Myocyte (in vitro differentiated cells): ENCODE results near the gene WWOX. TPM values are rescaled to one million over a fixed set of nuclear protein-coding genes. Genes with fewer than 3 reads are reported as not detected.
A peak's percentile ranks its signal among the peaks of the same experiment; 100 is the strongest.

Source experiments
- DNase-seq: peaks from one replicate; pipeline ENCODE4 v3.0.0-alpha.2; 2012; ENCODE audit warnings: low read depth
- total RNA-seq: library from RNA; depleted of rRNA; stranded (reverse); fragments of >200 nt; gene quantifications from 2 replicates; pipeline ENCODE4 v1.2.3, GENCODE V29; 2014

WWOX gene
- total RNA-seq, 1 donor from 2014 or later: 12.5 TPM

DNA sequence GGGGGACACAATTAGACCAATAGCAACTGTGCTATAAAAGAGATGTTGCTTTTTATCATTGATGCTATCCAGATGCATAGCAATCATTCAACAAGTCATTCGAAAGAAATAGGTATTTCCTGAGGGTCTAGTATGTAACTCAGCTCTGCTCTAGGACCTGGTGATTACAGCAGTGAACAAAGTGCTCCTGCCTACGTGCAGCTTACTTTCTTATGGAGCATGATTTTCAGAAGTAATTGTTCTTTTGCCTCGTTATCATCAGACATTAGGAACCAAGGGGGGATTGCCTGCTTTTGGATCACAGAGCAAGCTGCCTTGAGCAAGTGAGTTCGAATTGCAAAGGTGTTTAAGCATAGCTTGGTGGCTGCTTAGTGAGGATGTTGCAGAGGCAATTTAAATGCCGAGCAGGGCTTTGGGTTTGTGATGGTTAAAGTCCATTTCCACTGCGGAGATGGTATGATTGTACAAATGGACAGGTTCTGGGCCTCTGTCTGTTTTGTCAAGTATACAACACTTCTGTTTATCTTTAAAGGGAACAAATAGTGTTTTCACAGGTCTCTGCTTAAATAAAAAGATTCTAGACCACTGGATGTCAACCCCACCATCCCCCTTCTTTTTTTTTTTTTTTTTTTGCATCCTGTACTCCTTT, 41.5 kb downstream of the WWOX start:
- no peak for DNase-seq

DNA sequence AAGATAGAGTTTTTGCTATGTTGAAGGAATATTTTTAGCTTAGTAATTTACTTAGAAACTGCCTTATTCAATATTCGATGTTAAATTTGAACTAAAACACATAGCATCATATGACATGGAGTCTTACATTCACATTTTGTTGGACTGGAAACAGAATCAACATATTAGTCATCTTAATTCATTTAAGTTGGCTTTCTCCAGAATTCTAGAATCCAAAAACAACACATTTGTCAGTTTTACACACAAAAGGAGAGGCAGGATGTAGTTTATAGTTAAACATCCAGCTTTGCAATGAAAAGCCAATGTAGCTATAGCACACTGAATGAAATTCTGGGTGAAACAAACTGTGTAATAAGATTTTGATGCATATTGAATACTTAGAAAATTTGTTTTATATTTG, 43.3 kb downstream of the WWOX start:
- no peak for DNase-seq

- no peak for DNase-seq
Observed at GRCh38 chr16:78146807-78147206, 47.4 kb downstream of the WWOX start.

DNA sequence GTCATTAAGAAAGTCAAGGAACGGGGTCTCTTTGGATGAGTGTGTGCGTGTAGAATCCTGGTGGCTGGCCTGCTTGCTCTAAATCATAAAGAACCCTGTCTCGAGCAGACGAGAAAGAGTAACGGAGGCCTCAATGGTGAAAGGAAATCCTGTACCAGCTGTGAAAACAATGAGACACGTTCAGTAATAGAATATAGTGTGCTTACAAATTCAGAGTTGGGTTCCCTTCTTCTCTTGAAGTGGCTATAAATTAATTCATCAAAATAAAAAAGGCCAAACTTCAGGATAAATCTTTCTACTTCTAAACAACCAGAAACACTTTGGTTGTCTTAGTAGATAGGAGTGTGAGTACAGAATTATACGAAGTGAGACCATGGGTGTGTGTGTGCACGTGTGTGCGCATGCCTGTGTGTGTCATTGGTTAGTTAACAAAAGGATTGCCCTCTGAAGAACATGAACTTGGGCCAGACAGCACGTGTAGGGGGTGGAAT, 48.5 kb downstream of the WWOX start:
- peak; percentile 37 for DNase-seq

- DNase-seq: no peak
Observed at GRCh38 chr16:78150233-78150632, 50.8 kb downstream of the WWOX start.

DNA sequence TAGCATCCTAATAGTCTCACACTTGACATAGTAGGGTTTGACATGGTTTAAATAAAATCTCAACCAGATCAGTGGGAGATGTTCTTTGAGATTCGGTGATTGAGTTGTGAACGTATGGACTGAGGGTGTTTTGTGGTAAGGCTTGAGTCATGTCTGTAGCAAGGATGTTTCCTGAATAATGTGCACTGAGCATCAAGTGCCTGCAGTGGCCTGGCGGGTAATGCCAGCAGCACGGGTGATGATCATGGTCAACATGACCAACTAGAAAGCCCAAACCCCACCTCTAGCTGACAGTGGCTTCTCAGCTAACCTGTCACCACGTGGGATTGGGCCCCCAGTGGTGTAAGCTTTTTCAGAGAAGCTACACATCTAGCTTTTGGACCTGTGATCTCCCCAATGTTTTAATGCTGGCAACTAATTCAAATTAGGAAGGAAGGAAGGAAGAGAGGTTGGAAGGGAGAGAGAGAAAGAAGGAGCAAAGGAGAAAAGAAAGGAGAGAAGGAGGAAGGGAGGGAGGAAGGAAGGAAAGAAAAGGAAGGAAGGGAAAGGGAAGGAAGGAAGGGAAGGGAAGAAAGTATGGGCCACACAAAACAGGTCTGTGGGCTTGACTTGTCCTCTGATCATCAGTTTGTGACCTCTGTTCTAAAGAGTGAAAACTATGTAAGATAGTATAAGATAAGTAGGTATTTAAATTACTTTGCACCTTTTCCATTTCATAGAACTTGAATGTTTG, 55.4 kb downstream of the WWOX start:
- no peak for DNase-seq

DNA sequence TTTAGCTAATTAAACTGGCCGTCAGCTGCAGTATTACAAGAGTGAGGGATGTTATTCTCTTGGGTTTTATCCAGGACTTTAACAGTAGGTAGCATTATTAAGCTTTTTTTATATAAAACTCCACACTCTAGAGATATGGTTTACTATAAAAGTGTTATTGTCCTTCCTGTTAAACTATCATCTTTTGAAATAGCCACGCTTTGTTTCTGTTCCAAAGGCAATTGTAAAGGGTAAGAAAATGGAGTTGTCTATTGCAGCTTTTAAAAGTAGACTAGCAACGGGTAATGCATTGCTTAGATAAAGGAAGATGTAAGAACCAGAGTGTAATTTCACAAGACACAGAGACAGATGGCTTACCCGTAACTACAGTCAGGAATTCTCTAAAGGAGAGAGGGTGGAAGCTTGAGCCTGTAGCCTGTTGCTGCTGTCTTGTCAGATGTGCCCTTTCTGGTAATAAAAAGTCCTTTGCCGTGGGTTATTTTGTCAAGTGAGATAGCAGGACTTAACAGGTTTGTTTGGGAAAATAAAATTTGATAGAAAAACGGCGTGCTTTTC, 56.4 kb downstream of the WWOX start:
- DNase-seq: no peak

DNA sequence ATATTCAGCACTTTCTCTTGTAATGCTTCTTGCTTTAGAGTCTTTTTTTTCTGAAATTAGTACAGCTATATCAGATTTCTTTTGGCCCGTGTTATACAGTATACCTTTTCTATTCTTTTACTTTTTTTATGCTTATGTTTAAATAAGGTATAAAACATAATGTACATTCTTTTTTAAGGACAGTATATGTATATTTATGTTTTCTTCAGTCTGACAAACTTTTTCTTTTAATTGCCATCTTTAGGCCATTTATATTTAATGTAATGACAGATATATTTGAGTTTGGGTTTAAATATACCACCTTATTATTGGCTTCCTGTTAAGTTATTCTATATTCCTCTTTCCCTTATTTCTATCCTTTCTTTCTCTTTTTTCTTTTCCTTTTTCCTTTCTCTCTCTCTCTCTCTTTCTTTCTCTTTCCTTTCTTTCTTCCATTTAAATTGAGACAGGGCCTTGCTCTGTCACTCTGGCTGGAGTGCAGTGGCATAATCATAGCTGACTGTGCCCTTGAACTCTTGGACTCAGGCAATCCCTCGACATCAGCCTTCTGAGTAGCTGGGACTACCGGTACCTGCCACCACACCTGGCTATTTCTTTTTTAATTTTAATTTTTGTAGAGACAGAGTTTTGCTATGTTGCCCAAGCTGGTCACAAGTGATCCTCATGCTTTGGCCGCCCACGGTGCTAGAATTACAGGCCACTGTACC, 61.7 kb downstream of the WWOX start:
- DNase-seq: no peak

DNA sequence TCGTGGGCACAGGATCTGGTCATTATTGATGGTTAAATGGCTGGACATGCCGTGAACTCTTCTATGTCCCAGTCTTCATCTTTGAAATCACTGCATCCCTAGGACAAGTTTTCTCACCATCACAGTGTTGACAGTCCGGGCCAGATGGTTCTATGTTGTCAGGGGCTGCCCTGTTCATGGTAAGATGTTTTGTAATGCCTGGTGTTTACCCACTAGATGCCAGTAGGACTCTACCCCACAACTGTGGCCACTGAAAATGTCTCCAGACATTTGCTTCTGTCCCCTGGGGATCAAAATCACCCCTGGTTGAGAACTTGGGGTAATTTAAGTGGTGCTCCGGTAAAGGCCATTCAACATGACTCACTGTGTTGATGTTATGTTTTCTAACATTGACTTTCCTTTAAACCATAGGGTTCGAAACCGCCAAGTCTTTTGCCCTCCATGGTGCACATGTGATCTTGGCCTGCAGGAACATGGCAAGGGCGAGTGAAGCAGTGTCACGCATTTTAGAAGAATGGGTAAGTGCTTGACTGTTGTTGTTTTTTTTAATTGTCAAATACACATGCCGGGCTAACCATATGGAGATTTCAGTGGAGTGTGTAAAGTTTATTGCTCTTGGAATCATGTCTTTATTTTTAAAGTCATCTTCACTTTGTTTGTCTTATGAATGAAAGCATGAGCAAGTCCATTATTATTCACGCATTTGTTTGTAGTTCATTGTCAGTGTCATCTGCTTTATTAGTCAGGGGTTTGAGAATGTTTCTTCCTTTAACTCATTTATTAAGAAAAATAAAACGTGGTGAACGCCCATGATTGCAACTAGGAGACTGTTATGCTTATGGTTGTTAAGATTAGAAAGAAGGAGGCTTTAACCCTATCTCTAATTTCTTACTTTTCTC, 64.6 kb downstream of the WWOX start:
- DNase-seq: no peak

- no peak for DNase-seq
Observed at GRCh38 chr16:78170494-78170933, 71.1 kb downstream of the WWOX start.

DNA sequence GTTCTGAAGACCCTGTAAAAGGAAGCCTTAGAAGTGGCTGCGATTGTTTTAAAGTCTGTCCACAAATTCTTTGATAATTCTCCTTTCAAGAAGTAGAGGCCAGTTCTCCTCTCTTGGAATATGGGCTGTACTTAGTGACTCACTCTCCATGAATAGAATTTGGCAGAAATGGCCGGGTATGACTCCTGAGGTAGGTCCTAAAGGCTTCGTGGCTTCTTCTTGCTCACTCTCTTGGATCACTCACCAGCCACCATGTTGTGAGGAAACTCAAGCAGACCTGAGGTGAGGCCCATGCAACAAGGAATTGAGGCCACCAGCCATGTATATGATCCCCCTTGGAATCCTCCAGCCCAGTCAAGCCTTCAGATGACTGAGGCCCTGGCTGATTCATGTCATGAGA, 75.8 kb downstream of the WWOX start:
- DNase-seq: no peak

DNA sequence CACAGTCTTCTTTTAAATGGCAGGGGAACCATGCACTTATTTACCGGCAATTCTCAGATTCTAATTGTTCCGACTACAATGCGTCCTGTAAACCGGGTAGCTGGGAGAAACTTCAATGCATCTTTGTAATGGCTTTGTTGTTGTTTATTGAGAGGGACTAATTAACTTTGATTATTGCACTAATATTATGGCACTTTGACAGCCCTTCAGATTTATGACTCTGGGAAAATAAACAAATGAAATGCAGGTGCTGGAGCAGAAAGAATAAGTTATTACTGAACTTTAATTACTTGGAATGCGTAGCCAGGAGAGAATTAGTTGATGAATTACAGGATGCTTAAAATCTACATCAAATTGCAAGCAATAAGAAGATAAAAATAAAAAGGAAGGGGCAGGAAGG, 77.0 kb downstream of the WWOX start:
- DNase-seq: no peak

DNA sequence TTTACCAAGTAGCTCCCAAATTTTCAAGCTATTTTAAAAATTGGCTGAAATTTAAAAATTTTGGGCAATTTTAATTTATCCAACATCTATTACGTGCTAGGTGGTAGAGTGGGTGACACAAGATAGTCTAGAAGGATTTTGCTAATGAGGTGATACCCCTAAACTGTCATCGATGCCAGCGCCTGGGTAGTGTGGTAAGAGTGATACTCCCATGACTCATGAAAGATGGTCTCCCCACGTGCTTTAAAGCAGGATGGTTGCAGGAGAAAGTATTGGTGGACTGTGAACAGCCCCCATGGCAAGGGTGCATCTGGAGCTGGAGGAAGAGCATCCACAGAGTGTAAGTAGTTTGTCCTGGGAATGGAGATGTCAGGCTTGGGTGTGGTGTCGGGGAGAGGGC, 77.8 kb downstream of the WWOX start:
- DNase-seq: no peak

GRCh38 chr16:78177987-78178386, 78.5 kb downstream of the WWOX start:
- DNase-seq: no peak

DNA sequence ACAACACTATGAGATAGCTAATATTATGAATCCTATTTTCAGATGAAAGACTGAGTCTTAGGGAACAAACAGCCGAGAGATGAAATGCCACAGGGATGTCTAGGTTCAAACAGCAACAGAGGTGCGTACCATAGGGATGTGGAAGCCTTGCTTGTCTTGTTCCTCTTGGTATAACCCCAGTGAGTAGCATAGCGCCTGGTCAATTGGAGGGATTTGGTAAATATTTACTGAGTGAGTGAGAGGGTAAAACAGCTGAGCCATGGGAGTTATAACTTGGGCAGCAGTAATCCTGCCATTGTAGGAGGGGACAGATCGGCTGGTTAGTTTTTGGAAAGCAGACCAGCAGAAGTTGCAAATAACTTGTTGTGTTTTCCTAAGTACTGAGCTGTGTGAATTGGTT, 80.2 kb downstream of the WWOX start:
- DNase-seq: no peak

GRCh38 chr16:78180349-78180748, 80.9 kb downstream of the WWOX start:
- DNase-seq: no peak

DNA sequence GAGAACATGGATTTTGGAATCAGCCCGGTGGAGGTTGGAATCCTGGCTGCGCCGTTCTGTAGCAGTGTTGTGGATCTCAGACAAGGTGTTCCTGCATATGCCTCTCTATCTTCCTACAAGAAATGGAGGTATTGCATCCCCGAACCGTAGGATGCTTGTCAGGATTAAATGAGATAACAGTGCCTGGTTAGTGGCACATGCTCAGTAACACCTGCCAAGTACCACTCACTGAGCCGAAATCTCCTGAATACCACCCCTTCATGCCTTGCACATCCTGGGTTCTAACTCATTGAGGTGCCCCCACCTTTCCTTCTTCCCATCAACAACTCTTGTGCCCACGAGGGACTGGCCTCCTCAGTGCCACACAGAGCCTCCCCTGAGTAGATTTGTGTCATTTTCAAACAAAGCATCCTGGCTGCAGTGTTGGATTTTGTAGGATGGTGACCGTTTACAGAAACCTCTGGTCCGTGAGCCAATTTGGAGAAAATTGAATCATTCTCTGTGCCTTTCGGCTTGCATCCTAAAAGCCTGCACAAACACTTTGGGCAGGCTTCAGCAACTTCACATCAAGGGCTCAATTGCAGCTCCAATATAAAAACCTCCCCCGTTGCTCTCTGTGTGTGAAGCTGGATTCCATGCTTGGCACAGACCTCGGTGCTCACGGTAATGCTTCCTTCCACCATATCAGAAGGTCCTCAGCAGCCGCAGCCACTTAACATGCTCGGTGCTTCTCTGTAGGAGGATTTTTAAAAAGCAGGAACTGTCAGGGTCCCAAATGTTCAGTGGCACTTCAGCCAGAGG, 84.2 kb downstream of the WWOX start:
- no peak for DNase-seq

- DNase-seq: no peak
Observed at GRCh38 chr16:78184238-78185183, 85.1 kb downstream of the WWOX start.

- DNase-seq: no peak
Observed at GRCh38 chr16:78189121-78189520, 89.7 kb downstream of the WWOX start.
